H1 (cell line): Measurements from ENCODE around the gene ZNF639. TPM values are rescaled to one million over a fixed set of nuclear protein-coding genes. Genes with fewer than 3 reads are reported as not detected.

Experiments used
- ASH2L ChIP-seq: fragments of 200-600, 300-600 bp; sonication (generic); IDR thresholded peaks from one replicate; pipeline ENCODE4 v1.7.1; 2017; ENCODE audit warnings: low read length
- CBX8 ChIP-seq: fragments of 300-800, 300-1000 bp; sonication (generic); IDR thresholded peaks from 2 replicates; pipeline ENCODE4 v1.7.1; 2016; ENCODE audit warnings: low read depth, low read length, borderline replicate concordance
- CHD1 ChIP-seq: IDR thresholded peaks from 2 replicates; pipeline ENCODE4 v1.6.1; 2012; ENCODE audit warnings: low read depth, low read length, improper control_type of control experiment
- CTBP2 ChIP-seq: IDR thresholded peaks from 2 replicates; pipeline ENCODE4 v1.7.0; 2011; ENCODE audit warnings: borderline replicate concordance, mild to moderate bottlenecking, moderate library complexity, mixed read lengths, low read length; ENCODE audit not compliant: insufficient read depth, insufficient read length
- CTCF ChIP-seq, 3 experiments: IDR thresholded peaks; 1 replicate in 2 of 3; 2 replicates in 1 of 3; pipeline versions ENCODE4 v1.5.1 to v1.6.1; 2011; ENCODE audit warnings: low read length in 3 of 3, mild to moderate bottlenecking in 3 of 3, inconsistent platforms in 2 of 3, low read depth in 1 of 3, moderate library complexity in 1 of 3; ENCODE audit not compliant: insufficient read depth in 1 of 3; ENCODE audit errors: control extremely low read depth in 1 of 3
- EP300 ChIP-seq, 2 experiments: IDR thresholded peaks; 1 replicate in 1 of 2; 2 replicates in 1 of 2; pipeline ENCODE4 v1.6.1; 2011 to 2012; ENCODE audit warnings: low read depth in 2 of 2, low read length in 2 of 2, mild to moderate bottlenecking in 2 of 2, borderline replicate concordance in 1 of 2, inconsistent platforms in 1 of 2, moderate library complexity in 1 of 2
- JUND ChIP-seq: IDR thresholded peaks from 2 replicates; pipeline ENCODE4 v1.6.1; 2011; ENCODE audit warnings: mild to moderate bottlenecking, improper control_type of control experiment, low read length
- MAFK ChIP-seq: IDR thresholded peaks from 2 replicates; pipeline ENCODE4 v1.6.1; 2012; ENCODE audit warnings: low read depth, mild to moderate bottlenecking, improper control_type of control experiment, low read length
- MAX ChIP-seq: IDR thresholded peaks from 2 replicates; pipeline ENCODE4 v1.6.1; 2012; ENCODE audit warnings: inconsistent platforms
- NRF1 ChIP-seq: IDR thresholded peaks from 2 replicates; pipeline ENCODE4 v1.6.1; 2011; ENCODE audit warnings: mild to moderate bottlenecking, low read depth, low read length, improper control_type of control experiment
- SIX5 ChIP-seq: IDR thresholded peaks from 2 replicates; pipeline ENCODE4 v1.6.1; 2011; ENCODE audit warnings: mild to moderate bottlenecking, low read depth, low read length
- SP1 ChIP-seq: IDR thresholded peaks from 2 replicates; pipeline ENCODE4 v1.6.1; 2011; ENCODE audit warnings: low read depth, low read length
- SUZ12 ChIP-seq: fragments of 200-600 bp; sonication (generic); IDR thresholded peaks from 2 replicates; pipeline ENCODE4 v1.6.1; 2012; ENCODE audit warnings: mild to moderate bottlenecking, inconsistent platforms, low read length, moderate library complexity, mixed read lengths
- TBP ChIP-seq: IDR thresholded peaks from 2 replicates; pipeline ENCODE4 v1.6.1; 2011; ENCODE audit warnings: low read depth, low read length, improper control_type of control experiment
- USF2 ChIP-seq: IDR thresholded peaks from 2 replicates; pipeline ENCODE4 v1.6.1; 2011; ENCODE audit warnings: low read length, improper control_type of control experiment
- YY1 ChIP-seq: IDR thresholded peaks from 2 replicates; pipeline ENCODE4 v1.6.1; 2011; ENCODE audit warnings: low read depth, mild to moderate bottlenecking, low read length
- ZNF274 ChIP-seq: IDR thresholded peaks from 2 replicates; pipeline ENCODE4 v1.7.0; 2012; ENCODE audit warnings: low read length, borderline replicate concordance; ENCODE audit errors: extremely low read depth
- polyA plus RNA-seq, 7 experiments: library from polyadenylated mRNA; depleted of rRNA in 3 of 7; stranded (reverse) in 5 of 7; unstranded in 2 of 7; fragments of >200 nt in 5 of 7; fragments of 200-250 nt in 2 of 7; gene quantifications; 1 replicate in 5 of 7; 2 replicates in 1 of 7; 4 replicates in 1 of 7; pipeline versions ENCODE4 v1.2.1 to v1.2.3, GENCODE V29; 2011 to 2013; ENCODE audit warnings: missing spikeins in 2 of 7, mixed read lengths in 2 of 7
- total RNA-seq: library from RNA; stranded (reverse); fragmentation: NEBNext Ultra II Directional; extraction: Animal tissue kit (Norgen Biotek cat#: 25700); gene quantifications from 2 replicates; pipeline ENCODE4 v1.2.1, GENCODE V29; 2021

Gene ZNF639
- total and polyA plus RNA-seq, 2 of the 8 experiments (the other 6 are each of a cell fraction or from before 2014, with no cell fraction given) = 9.1 to 41.4 TPM

- TF ChIP-seq MAX (peak; percentile 84), USF2 (no peak), YY1 (no peak), ZNF274 (no peak), CHD1 (peak; percentile 76; the same call in 1 of the 2 replicates), NRF1 (peak; percentile 41; the same call in 1 of the 2 replicates), SUZ12 (no peak), SP1 (no peak; the same call in 1 of the 2 replicates), CTCF (IDR thresholded peaks at IDR 0.05; ENCODE audit: control extremely low read depth in 1 of 3, insufficient read depth in 1 of 3, low read depth in 1 of 3, low read length in 3 of 3) (peak; percentile 71 to 90 (median 76)), MAFK (no peak), SIX5 (no peak), TBP (no peak; the same call in 1 of the 2 replicates), JUND (peak; percentile 88), CBX8 (no peak), EP300 (IDR thresholded peaks at IDR 0.05; ENCODE audit: borderline replicate concordance in 1 of 2, low read depth in 2 of 2, low read length in 2 of 2) (peak in 1 of 2 experiments; percentile 96; a peak in 2 of 3 replicates), CTBP2 (peak; percentile 23), ASH2L (peak; percentile 53)
Observed at GRCh38 chr3:179322286-179323196, at the start of gene ZNF639 (continued).
